HG02759 (cell line): ENCODE results near the gene SPATA13.

Experiments used
- ATAC-seq: cut with Tn5 transposase; IDR thresholded peaks from one replicate; pipeline ENCODE4 v1.9.1; 2021; ENCODE audit warnings: mild to moderate bottlenecking, moderate library complexity; ENCODE audit not compliant: unreplicated experiment

Gene SPATA13

DNA sequence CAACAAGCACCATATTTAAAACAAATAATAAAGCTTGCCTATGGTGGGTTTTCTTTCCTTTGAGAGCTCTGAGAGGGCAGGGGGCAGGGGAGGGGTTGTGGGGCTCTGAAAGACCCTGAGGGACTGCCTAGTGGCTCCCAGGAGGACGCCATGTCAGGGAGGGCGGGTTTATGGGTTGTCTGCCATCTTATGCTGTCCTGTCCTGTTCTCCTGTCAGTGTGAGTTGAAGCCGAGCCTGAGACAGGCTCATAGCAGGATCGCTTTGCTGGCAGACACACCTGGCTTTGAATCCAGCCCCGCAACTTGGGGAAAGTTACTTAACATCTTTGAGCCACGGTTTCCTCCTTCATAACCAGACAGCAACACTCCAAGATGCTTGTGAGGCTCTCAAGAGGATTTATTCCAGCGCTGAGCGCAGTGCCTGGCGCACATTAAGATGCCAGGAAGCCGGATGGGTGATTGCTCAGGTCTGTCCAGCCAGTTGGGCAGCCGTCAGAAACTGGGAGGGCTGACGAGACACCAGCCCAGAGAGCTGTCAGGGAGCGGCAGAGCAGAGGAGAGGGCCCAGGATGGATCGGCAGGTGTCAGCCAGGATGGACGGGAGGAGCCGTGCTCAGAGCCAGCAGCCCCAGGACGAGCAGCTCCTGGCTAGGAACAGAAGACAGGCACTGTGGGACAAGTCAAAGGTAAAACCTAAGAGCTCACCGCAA lies 112.1 kb downstream of the SPATA13 start:
- ATAC-seq, result no peak

DNA sequence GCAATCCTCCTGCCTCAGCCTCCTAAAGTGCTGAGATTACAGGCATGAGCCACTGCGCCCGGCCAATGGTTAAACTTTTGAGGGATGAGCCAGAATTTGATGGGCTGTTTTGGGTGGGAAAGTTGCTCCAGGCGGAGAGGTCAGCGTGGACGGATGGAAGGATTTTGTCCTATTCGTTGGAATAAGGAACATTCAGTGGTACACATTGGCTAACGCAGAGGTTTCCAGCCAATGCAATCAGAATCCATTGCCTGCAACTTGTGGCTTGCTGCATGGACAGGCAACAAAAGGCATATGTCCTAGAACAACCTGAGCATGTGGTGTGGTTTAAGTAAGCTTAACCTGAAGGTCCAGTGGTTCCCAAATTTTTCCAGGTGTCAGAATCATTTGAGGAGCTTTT lies 113.4 kb downstream of the SPATA13 start:
- no peak for ATAC-seq

DNA sequence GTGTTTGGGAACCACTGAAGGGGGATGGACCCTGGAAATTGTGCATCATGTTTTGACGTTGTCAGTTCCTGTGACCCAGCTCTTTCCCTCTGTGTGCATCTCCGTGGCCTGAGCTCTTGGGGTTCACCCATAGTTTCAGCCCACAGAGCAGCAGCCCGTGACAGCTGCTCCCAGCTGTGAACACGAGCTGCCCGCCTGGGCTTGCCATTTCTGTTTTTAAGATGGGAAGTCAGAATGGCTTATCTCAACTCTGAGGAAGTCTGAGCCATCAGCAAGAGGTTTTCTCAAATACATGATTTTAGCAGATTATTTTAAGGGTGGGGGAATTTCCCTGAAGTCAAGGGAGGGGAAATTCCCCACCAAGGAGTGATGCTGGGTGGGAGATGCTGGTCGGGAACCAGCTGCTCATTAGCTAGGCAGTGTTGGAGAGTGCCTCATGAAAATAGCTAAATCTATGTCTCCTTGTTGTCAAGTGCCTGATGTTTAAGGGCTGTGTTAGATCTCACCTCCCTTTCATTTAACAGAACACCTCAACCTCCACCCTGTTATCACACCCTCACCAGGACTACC lies 114.0 kb downstream of the SPATA13 start:
- ATAC-seq, result peak; percentile 65

DNA sequence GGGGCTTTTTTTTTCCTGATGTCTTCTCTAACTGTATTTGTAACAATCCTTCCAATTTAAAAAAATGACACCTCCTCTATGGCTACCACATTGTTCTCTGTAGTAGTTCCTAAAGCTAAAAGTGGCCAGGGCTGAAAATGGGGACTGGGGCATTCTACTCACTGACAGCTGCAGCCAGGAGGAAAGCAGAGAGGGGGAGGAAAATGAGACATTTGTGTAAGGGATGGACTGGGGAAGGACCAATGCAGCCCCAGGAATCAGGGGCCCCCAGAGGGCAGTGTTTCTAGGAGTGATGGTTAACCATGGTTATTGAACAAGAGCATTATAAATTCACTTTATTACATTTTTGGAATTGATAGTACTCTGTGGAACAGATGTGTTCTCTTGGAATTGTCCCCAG lies 114.5 kb downstream of the SPATA13 start:
- no peak for ATAC-seq

DNA sequence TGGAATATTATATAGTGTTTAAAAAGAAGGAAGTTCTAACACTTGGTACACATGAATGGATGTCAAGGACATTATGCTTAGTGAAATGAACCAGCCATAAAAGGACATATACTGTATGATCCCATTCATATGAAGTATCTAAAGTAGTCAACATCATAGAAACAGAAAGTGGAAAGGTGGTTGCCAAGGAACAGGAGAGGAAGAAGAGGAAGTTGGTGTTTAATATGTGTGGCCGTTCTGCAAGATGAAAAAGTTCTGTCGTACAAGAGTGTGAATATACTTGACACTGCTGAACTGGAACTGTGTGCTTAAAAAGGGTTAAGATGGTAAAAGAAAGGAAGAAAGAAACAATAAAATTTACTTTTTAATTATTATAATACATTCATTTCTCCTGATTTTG lies 115.8 kb downstream of the SPATA13 start:
- no peak for ATAC-seq

DNA sequence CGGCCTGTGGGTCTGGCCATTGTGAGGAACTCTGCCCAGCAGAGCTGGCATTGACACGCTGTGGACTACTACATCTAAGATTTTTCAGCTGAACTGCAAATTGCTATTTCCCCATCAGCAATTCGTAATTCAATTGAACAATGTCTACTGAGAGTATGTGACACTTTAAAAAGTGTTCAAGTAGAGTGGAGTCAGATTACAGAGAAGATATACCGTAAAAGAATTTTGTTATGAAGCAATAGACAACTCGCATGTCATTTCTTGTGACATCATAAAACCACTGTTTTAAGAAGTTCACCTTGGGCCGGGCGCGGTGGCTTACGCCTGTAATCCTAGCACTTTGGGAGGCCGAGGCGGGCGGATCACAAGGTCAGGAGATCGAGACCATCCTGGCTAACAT lies 116.3 kb downstream of the SPATA13 start:
- ATAC-seq, result no peak

DNA sequence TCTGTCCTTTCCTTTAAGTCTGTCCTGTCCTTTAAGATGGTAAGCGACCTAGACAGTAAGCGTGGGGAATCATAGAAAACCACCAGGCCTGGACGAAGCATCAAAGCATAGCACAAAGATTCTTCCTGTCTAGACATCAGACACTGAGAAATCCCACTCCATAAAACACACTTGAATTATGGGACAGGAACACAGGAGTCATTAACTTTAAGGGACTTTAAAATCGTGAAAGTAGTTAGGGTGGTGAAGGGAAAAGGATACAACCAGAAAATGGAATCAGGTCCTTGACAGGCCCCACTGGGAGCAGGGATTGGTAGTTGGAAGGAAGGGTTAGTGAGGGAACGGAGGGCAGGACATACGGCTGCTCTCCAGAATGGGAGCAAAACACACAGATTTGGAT lies 117.2 kb downstream of the SPATA13 start:
- no peak for ATAC-seq

DNA sequence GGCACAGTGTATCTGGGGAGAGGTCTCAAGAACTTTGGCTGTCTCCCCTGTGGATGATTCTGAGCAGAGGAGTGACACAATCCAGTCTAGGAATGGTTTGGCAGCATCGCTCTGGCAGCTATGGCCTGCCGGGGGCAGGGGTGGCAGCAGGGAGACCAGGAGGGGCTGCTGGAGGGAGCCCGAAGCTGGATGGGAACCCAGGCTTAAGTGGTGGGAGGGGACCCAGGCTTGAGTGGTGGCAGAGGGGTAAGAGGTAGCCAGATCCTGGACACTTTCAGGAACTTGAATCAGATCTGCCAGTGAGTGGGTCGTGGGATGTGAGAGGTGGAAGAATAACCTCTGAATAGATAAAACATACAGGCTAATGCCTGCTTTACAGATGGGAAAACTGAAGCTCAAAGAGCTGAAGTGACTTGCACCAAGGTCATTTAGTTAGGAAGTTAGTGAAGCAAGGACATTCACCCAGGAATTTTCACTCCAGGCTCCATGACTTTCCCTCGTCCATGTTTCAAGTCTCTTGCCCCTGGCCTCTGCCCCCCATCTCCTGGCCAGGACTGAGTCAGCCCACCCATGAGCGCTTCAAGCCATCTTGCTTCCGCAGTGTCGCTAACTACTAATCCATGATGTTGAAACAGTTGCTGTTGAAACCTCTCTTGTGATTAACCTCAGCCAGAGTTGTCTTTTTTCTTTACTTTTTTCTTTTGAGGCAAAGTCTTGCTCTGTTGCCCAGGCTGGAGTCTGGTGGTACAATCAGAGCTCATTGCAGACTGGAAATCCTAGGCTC lies 119.0 kb downstream of the SPATA13 start:
- ATAC-seq, result no peak

DNA sequence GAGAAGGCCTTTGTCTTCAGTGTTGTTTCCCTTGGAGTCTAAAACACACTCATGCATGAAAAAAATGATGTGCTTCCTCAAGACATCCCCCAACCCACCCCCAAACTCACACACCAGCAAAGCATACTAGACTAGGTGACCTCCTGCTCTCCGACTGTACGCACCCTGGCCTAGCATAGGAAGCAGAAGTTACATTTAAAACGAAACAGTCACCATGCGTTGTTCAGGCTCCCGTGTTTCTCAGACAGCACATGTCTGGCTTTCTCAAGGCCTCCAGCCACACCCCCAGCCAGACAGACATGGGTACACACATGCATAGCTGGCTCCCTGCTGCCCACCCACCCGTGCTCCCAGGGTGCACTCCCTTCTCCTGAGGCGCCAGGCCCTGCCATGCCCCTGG lies 120.2 kb downstream of the SPATA13 start:
- peak; percentile 81 for ATAC-seq

DNA sequence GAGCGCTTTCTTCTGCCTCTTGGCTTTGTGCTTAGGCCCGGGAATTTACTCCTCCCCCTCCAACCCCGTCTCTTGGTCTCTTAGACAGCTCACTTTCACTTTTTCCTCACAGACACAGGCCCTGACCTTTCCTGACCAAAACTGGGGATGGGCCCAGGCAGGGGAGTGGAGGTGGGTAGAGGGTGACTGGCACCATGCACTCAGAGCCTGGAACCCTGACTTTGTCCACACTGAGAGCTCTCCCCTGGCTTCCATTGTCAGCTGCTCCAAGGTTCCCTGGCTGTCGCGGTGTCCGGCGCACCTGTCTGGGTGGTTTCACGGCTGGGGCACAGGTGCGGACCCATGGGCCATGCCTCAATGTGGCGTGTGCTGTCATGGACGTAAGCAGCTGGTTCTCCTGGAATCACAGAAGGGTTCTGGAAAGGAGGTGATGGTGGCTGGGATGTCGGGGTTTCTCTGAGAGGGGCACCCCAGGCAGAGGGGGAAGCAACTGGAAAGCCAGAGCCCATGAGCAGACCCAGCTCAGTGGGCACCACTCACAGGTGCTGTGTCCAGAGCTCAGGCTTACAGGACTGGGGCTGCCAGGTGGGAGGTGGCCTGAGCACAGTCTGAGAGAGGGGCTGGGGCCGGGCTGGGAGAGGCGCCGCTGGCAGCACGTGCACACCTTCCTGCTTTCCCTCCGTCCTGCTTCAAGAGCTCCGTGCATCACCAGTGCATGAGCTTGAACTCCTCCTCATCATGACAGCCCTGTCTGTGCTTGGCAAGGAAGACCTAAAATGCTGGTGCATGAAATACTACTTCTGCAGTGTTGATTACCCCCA lies 120.9 kb downstream of the SPATA13 start:
- no peak for ATAC-seq

DNA sequence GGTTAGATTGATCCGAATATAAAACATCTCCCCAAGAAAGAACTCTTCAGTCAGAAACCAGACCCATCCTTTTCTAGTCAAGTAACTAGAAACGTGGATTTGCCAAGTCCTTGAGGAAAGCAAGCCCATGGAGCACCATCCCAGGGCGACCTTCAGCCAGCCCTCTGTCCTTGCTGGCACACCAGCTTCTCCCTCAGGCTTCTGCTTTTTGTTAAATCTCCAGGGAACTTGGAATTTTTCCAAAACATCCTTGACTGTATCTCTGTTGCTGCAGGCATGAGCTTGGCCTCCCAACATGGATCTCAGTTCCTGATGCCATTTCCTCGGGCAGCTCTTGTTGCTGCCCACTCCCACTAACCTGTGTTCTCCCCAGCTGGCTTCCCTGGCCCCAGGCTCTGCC lies 121.7 kb downstream of the SPATA13 start:
- no peak for ATAC-seq

DNA sequence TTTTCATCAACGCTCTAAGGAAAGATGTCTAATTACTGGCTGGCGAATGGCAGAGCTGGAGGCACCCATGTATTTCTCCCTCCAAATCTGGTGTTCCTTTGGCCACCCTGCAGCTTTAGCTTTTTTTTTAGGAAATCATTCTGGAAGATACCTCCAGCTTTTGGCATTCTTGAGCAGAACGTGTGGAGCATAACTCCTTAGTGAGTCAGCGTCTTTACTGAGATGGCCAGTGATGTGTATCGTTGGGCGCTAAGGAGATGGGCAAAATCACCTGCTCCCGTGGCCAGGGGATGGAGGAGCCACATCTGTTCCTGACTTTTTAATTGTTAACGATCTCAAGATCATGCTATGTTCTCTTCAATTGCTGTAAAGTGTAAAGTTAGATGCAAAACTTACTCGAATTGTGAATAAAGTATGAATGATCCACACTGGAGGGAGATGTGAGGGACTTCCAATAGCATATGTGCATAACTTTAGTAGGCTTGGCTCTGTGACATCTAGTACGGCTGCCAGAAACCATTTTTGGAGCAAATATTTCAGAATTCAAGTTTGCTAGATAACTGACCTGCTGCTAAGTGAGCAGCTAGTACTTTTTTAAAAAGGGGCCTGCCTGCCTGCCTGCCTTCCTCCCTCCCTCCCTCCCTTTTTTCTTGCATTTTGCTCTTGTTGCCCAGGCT lies 124.5 kb downstream of the SPATA13 start:
- ATAC-seq, result no peak

DNA sequence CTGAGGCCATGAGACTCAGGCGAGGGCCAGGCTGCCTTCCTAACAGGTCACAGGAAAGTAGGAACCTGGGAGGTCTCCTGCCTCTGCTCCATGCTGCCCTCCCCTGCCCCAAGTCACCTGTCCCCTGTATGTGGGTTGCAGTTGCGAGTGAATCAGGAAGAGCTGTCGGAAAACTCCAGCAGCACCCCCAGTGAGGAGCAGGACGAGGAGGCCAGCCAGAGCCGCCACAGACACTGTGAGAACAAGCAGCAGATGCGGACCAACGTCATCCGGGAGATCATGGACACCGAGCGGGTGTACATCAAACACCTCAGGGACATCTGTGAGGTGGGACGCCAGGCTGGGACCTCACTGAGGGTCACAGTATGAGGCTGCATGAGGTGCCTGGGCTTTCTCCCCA lies 126.1 kb downstream of the SPATA13 start:
- no peak for ATAC-seq

DNA sequence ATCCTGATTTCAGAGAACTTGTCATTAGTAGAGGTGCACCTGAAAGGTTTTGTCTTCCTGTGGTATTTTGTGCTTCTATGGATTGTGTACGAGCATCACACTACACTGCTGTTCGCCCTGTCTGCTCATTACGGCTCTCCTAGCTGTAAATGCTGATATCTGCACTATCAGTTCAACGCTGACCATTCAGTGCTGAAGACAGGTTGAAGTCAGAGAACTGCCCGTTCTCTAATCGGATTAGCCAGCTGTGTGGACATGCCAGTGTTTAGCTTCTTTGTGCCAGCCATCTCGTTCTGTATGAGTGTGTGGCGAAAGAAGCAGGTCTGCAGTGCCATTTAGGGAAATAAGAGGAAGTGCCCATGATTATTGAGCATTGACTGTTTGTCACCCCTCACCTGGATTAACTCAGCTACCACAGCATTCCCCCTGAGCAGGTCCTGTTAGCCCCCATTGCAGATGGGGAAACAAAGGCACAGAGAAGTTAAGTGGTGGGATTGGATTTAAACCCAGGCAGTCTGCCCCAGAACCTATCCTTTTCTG lies 127.3 kb downstream of the SPATA13 start:
- no peak for ATAC-seq

DNA sequence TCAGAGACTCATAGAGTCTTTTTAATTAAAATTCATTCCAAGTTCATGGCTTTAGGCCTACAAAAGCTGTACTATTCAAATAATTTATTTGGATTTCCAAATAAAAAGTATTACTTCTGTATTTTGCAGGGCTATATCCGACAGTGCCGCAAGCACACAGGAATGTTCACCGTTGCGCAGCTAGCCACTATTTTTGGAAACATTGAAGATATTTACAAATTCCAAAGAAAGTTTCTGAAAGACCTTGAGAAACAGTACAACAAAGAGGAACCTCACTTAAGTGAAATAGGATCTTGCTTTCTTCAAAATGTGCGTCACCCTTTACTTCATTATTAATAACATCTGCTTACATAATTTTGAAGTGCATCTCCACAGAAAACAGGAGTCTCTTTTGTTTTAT lies 128.3 kb downstream of the SPATA13 start:
- no peak for ATAC-seq

DNA sequence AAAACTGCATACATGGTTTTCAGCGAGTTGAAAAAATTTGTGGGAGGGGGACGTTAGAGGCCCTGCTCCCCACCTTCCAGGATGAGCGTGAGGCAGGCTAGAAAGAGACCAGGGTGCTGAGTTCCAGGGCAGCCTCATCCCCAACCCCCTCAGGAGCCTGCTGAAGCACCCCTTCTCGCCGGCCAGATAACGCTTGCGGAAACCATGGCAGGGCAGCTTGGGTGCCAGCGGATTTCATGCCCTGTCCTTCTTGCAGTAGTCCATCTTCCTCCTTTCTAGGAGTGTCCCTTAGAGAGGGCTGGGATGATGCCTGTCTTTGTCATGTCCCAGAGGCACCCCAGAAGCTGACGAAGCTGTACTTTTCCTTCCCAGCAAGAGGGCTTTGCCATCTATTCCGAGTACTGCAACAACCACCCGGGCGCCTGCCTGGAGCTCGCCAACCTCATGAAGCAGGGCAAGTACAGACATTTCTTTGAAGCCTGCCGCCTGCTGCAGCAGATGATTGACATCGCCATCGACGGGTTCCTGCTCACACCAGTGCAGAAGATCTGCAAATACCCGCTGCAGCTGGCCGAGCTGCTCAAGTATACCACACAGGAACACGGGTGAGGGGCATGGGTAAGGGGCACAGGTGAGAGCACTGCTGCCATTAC lies 129.9 kb downstream of the SPATA13 start:
- ATAC-seq, result no peak

DNA sequence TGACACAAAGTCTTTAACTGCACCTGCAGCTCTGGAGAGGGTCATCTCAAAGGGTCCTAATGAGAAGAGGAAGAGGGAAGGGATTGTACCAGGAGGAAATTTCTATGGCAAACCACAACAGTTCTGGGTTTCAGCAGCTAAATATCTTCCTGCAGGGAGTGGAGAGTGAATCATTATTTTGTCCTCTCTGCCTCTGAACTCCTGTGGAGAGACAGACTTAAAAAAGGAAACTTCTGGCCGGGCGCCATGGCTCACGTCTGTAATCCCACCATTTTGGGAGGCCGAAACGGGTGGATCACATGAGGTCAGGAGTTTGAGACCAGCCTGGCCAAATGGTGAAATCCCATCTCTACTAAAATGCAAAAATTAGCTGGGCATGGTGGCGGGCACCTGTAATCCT lies 132.0 kb downstream of the SPATA13 start:
- ATAC-seq, result no peak

DNA sequence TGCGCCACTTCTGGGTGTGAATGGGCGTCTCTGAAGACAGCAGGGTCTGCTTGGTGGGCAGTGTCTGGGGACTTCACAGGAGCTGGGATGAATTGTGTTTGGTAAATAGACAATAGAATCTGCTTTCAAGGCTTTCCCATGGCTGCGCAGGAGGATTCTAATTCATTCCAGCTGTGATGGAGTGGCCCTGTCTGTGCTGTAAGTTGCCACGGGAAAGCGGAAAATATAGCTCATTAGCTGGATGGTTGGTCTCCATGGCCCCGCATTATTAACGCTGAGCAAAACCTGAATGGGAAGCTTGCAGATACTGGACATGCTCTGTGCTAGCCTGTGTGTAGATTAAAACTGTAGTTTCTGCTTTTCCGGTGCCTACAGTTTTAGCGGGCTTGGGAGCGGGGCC lies 133.2 kb downstream of the SPATA13 start:
- ATAC-seq, result no peak

DNA sequence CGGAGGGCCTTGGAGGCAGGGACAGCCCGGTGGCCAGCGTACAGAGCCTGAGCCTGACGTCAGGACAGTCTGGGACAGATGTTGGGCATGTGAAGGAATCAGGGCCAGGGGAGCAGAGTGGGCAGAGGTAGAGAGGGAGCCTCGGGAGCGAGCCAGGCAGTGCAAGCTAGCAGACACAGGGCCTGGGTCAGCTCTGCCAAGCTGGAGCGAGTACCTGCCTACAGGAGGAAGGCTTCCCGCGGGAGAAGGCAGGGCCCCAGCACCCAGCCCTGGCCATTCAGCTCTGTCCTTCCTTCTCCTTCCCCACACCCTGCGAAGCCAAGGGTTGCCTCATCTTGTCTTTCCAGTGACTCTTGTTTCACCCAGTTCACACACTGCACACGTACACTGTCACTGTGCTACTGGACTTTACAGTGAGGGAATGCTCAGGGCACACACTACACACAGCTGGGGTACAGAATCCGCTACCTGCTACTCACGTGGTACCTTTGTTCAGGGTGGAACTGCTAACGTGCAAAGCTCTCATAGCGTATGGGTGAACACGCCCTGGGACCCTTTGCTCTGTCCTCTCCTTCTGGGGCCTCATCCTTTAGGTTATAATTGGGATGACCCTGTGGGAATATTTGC lies 139.1 kb downstream of the SPATA13 start:
- ATAC-seq, result no peak

DNA sequence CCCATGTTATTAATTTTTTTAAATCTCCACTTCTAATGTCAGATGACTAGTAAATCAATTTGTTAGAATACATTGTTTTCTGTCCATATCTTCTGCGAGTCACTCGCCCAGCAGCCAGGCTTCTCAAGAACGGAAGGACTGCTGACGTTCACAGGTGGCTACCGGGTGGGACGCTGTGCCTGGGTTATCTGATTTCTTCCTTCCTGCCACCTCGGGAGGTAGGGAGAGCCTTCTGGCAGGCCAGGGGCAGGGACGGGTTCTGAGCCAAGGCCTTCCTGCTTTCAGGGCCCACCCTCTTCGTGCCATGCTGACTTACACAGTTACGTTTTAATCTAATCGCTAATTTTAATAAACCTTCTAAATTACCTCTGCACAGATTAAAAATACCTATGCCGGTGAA lies 140.9 kb downstream of the SPATA13 start:
- ATAC-seq, result no peak
